Panc1 (cell line): ENCODE data around the gene MKRN2OS. TPM values are rescaled to one million over a fixed set of nuclear protein-coding genes. Genes with fewer than 3 reads are reported as not detected.

Experiments used
- ATAC-seq: fragments of 200-7000 bp; cut with Tn5 transposase; 2 replicates; pipeline ENCODE4 v1.9.1; 2020; ENCODE audit warnings: mild to moderate bottlenecking, moderate library complexity
- BruUV-seq: library from RNA; stranded (reverse); fragments of 400-500 nt; replicated peaks from 2 replicates; lab custom pipeline; 2021; lab: Mats Ljungman, UMichigan
- CTCF ChIA-PET: fragments of 300-600 bp; sonication (Branson Sonifier 250); formaldehyde crosslinking; loops from one replicate; lab custom pipeline; 2022; ENCODE audit warnings: antibody characterized with exemption; lab: Charles Lee
- POLR2A ChIA-PET: fragments of 300-600 bp; sonication (Branson Sonifier 250); formaldehyde crosslinking; loops from one replicate; lab custom pipeline; 2022; ENCODE audit warnings: antibody characterized with exemption; lab: Charles Lee
- DNase-seq: peaks from one replicate; pipeline ENCODE4 v3.0.0-alpha.2; 2010; ENCODE audit warnings: low read depth, low spot score
- H3K27ac ChIP-seq: 2 replicates; pipeline ENCODE4 v1.5.1; 2011; ENCODE audit warnings: mild to moderate bottlenecking, low read length, inconsistent platforms
- H3K27me3 ChIP-seq: fragments of 200-500 bp; sonication (Bioruptor generic); 2 replicates; pipeline ENCODE4 v1.6.0; 2014; ENCODE audit warnings: low read length, inconsistent platforms; ENCODE audit not compliant: control insufficient read depth, insufficient read depth
- H3K36me3 ChIP-seq: fragments of 200-500 bp; sonication (Bioruptor generic); 2 replicates; pipeline ENCODE4 v1.5.1; 2014; ENCODE audit warnings: inconsistent platforms, mild to moderate bottlenecking, low read length, moderate library complexity; ENCODE audit not compliant: control insufficient read depth, insufficient read depth
- H3K4me1 ChIP-seq: 2 replicates; pipeline ENCODE4 v1.5.1; 2011; ENCODE audit warnings: inconsistent platforms, mild to moderate bottlenecking, low read length, moderate library complexity; ENCODE audit not compliant: control insufficient read depth, insufficient read depth
- H3K4me3 ChIP-seq, 2 experiments: 2 replicates each; pipeline ENCODE4 v1.5.1; 2011 to 2012; ENCODE audit warnings: low read depth in 2 of 2, low read length in 2 of 2, mild to moderate bottlenecking in 2 of 2, inconsistent platforms in 1 of 2, moderate library complexity in 1 of 2
- H3K9me3 ChIP-seq: fragments of 200-500 bp; sonication (Bioruptor generic); 2 replicates; pipeline ENCODE4 v1.5.1; 2014; ENCODE audit warnings: low read depth, mild to moderate bottlenecking, inconsistent platforms, low read length, moderate library complexity; ENCODE audit not compliant: control insufficient read depth, insufficient read depth
- POLR2AphosphoS5 ChIP-seq: IDR thresholded peaks from 2 replicates; pipeline ENCODE4 v1.6.1; 2012; ENCODE audit warnings: mild to moderate bottlenecking, low read depth, low read length, moderate library complexity
- REST ChIP-seq, 2 experiments: IDR thresholded peaks; 2 replicates each; pipeline ENCODE4 v1.6.1; 2011 to 2012; ENCODE audit warnings: low read depth in 2 of 2, control low read depth in 1 of 2, low read length in 1 of 2, mild to moderate bottlenecking in 1 of 2, moderate library complexity in 1 of 2; ENCODE audit not compliant: insufficient read depth in 1 of 2
- SIN3A ChIP-seq: IDR thresholded peaks from 2 replicates; pipeline ENCODE4 v1.6.1; 2012; ENCODE audit warnings: low read depth, mild to moderate bottlenecking, low read length, moderate library complexity, borderline replicate concordance; ENCODE audit not compliant: insufficient read depth
- TCF7L2 ChIP-seq: IDR thresholded peaks from 2 replicates; pipeline ENCODE4 v1.6.1; 2011; ENCODE audit warnings: mild to moderate bottlenecking, low read depth, low read length, inconsistent platforms
- in situ Hi-C: cut with HindIII; loops from 2 replicates; pipeline ENCODE4 v1.10.0; 2016; ENCODE audit warnings: low sequenced_read_pairs, low pct_unique_long_range_greater_than_20kb
- intact Hi-C: fragments of 100-400 bp; cut with micrococcal nuclease; formaldehyde crosslinking; loops from one replicate; pipeline ENCODE4 v1.10.0; 2022; ENCODE audit not compliant: unreplicated experiment
- total RNA-seq: library from RNA; stranded (reverse); gene quantifications from one replicate; pipeline ENCODE4 v1.2.1, GENCODE V29; 2021; ENCODE audit not compliant: unreplicated experiment
- TF ChIP-seq, protein P1 (sequence below): fragments of 450-650 bp; IDR thresholded peaks from 2 replicates; pipeline ENCODE4 v1.5.1; 2017; ENCODE audit warnings: mild to moderate bottlenecking

MKRN2OS gene
- total RNA-seq, 1 experiment from 2014 or later: not detected

DNA sequence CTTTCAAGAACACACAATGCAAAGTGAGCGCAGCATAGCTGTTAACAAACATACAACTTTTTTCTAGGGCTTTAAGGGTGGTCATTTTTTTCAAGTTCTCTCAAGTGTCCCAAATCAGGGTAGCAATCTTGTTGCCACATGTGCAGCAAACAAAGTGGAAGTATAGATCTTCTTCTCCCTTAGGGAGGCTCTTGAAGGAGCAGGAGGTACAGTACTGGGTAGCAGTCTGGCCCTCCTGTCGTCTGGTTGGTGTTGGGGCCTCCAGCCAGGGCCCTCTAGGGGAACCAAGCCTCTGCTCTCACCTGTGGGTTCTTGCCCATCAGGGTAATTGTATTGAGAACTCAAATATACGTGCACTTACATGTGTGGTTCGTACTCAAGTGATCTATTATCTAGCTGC is 37.4 kb upstream of the MKRN2OS start:
- intact Hi-C loops: no loop called here
- CTCF ChIA-PET: no interaction called here

DNA sequence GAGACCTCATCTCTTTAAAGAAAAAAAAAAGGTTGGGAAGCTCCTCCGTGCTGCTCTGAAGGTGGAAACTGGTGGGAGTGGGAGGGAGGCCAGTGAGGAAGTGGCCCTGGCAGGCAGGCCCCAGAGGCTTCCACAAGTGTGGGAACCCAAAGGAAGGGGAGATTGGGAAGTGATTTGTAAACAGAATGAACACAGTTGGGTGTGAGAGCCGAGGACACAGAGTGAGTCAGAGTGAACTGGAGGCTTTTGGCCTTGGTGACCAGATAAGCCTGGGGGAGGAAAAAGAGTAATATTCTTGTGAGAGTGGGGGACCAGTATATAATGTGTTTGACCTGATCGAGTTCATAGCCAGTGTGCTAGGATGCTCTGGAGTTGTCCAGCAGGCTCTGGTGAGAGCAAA is 34.6 kb upstream of the MKRN2OS start:
- H3K36me3 ChIP-seq: peaks cover 5% of the 10 kb centered on the region
- in situ Hi-C loops: no loop called here
- no peak overlapping the region for H3K27ac ChIP-seq
- no peak overlapping the region for H3K4me3 ChIP-seq
- H3K9me3 ChIP-seq: no peaks in the 10 kb centered on the region
- ChIA-PET CTCF (no interaction called here), POLR2A (no interaction called here)
- BruUV-seq: no TSS peak
- TF ChIP-seq POLR2AphosphoS5: no peak
- TF ChIP-seq, protein P1, sequence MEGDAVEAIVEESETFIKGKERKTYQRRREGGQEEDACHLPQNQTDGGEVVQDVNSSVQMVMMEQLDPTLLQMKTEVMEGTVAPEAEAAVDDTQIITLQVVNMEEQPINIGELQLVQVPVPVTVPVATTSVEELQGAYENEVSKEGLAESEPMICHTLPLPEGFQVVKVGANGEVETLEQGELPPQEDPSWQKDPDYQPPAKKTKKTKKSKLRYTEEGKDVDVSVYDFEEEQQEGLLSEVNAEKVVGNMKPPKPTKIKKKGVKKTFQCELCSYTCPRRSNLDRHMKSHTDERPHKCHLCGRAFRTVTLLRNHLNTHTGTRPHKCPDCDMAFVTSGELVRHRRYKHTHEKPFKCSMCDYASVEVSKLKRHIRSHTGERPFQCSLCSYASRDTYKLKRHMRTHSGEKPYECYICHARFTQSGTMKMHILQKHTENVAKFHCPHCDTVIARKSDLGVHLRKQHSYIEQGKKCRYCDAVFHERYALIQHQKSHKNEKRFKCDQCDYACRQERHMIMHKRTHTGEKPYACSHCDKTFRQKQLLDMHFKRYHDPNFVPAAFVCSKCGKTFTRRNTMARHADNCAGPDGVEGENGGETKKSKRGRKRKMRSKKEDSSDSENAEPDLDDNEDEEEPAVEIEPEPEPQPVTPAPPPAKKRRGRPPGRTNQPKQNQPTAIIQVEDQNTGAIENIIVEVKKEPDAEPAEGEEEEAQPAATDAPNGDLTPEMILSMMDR: no peak
- TF ChIP-seq REST (IDR thresholded peaks at IDR 0.05; ENCODE audit: insufficient read depth in 1 of 2, low read depth in 2 of 2, low read length in 1 of 2): no peak
- no peak for TF ChIP-seq SIN3A
- TF ChIP-seq TCF7L2: no peak
- DNase-seq (no peak), ATAC-seq (no peak)
- H3K27me3 ChIP-seq: no peaks in the 10 kb centered on the region
- no peaks in the 10 kb centered on the region for H3K4me1 ChIP-seq
- intact Hi-C loops: no loop called here

More for the DNA sequence above, 37.4 kb upstream of the MKRN2OS start:
- TF ChIP-seq REST (IDR thresholded peaks at IDR 0.05; ENCODE audit: insufficient read depth in 1 of 2, low read depth in 2 of 2, low read length in 1 of 2) (no peak), POLR2AphosphoS5 (no peak), TCF7L2 (no peak), SIN3A (no peak)
- TF ChIP-seq, protein P1: no peak
- Histone ChIP-seq H3K9me3 (no peaks in the 10 kb centered on the region), H3K27ac (no peak overlapping the region), H3K4me1 (no peaks in the 10 kb centered on the region), H3K27me3 (no peaks in the 10 kb centered on the region), H3K4me3 (no peak overlapping the region), H3K36me3 (peaks cover 8% of the 10 kb centered on the region)
- POLR2A ChIA-PET: interaction anchor here (1.0 kb wide), 1 partner anchor 15 kb away, joined by 3 read pairs; no protein-coding TSS in a partner anchor
- BruUV-seq: TSS peak; percentile 35
- no peak for ATAC-seq
- in situ Hi-C loops: no loop called here
- DNase-seq: no peak
